ENCODE data around the gene SCG5. TPM values are rescaled to one million over a fixed set of nuclear protein-coding genes. Genes with fewer than 3 reads are reported as not detected.

The SCG5 gene
- total RNA-seq, 2 donors from 2014 or later, result 10.9 to 17.2 TPM

DNA sequence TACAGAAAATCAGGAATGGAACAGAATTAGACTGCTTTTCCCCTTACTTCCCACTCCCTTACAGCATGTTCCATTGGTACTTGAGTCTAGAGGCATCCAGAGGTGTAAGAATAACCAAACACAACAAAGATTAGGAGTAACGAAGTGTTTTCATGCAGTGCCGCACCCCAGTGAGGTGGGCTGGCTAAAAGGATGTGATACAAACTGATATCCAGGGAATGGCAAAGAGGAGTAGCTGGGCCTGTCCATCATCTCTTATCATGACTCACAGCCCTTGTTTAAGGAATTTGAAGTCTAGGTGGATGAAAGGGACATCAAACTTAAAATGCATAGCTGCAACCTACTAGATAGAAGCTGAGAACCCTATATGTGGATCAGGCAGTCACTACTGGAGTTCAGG is 16.4 kb downstream of the SCG5 start:
- Mint-ChIP-seq H3K36me3 (ENCODE audit: low read depth) (no peaks in the 10 kb centered on the region), H3K9me3 (no peaks in the 10 kb centered on the region), H3K4me3 (no peak overlapping the region), H3K27ac (no peak overlapping the region), H3K4me1 (peaks cover 13% of the 10 kb centered on the region), H3K27me3 (ENCODE audit: insufficient read depth) (no peaks in the 10 kb centered on the region)
- H3K4me3 ChIP-seq (ENCODE audit: low read length), result no peak overlapping the region
- TF ChIP-seq, protein P1, sequence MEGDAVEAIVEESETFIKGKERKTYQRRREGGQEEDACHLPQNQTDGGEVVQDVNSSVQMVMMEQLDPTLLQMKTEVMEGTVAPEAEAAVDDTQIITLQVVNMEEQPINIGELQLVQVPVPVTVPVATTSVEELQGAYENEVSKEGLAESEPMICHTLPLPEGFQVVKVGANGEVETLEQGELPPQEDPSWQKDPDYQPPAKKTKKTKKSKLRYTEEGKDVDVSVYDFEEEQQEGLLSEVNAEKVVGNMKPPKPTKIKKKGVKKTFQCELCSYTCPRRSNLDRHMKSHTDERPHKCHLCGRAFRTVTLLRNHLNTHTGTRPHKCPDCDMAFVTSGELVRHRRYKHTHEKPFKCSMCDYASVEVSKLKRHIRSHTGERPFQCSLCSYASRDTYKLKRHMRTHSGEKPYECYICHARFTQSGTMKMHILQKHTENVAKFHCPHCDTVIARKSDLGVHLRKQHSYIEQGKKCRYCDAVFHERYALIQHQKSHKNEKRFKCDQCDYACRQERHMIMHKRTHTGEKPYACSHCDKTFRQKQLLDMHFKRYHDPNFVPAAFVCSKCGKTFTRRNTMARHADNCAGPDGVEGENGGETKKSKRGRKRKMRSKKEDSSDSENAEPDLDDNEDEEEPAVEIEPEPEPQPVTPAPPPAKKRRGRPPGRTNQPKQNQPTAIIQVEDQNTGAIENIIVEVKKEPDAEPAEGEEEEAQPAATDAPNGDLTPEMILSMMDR (conservative IDR thresholded peaks at IDR 0.05), result no peak
- no peaks in the 10 kb centered on the region for H3K9me3 ChIP-seq (ENCODE audit: control insufficient read depth, low read length)
- H3K36me3 ChIP-seq (ENCODE audit: control insufficient read depth, insufficient read depth, low read length), result no peaks in the 10 kb centered on the region
- no peaks in the 10 kb centered on the region for H3K27me3 ChIP-seq (ENCODE audit: control insufficient read depth, insufficient read depth, low read length, poor library complexity, severe bottlenecking)
- H3K27ac ChIP-seq (ENCODE audit: low read depth, low read length), result no peak overlapping the region
- WGBS, 2 experiments (ENCODE audit: insufficient coverage in 1 of 2, insufficient read length in 1 of 2), result 89% methylated on average over 2 of the region's 2 CpGs; no CpG with 5 or more reads in 1 of the 2 experiments
- no peaks in the 10 kb centered on the region for H3K4me1 ChIP-seq (ENCODE audit: control insufficient read depth, insufficient read depth, low read length)
- H3K9ac ChIP-seq (ENCODE audit: extremely low read depth, low read length, poor library complexity, severe bottlenecking), result no peak overlapping the region
- no peak for DNase-seq

DNA sequence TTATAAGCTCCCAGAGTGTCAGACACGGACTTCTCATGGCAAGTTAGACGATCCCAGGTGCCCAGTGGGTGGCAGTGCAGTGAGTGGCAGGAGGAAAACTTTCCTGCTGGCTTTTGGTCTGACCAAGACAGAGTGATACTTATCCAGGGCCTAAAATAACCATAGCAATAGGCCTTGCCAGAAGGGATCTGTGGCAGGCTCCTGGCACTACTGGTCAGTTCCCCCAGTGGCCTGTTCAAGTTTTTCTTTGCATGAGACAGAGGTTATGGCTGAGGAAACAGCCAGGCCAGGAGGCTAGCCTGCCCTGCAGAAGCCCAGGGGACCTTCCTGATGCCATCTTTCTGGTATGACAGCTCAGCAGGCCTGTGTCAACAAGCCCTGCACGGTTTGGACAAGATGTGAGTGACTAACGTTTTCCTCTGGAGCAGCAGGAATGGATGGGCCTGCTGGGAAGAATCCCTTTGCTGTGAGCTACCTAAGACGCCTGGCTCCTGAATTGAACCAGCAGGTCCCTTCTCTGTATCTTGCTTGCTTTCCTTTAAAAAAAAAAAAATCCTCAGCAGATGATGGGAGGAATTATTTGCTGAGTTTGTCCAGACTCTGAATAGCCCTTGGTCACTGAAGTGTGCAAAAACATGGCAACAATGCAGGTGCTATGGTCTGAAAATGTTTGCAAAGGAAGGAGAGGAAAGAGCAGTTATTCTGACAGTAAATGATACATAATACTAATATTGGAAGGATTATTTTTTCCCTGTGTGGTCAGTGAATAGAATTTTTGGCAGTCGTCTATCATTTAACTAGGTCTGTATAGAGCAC is 18.0 kb downstream of the SCG5 start:
- no peak overlapping the region for H3K27ac ChIP-seq (ENCODE audit: low read depth, low read length)
- no peak overlapping the region for H3K4me3 ChIP-seq (ENCODE audit: low read length)
- H3K9me3 ChIP-seq (ENCODE audit: control insufficient read depth, low read length), result no peaks in the 10 kb centered on the region
- DNase-seq, result no peak
- H3K36me3 Mint-ChIP-seq (ENCODE audit: low read depth), result no peaks in the 10 kb centered on the region
- H3K36me3 ChIP-seq (ENCODE audit: control insufficient read depth, insufficient read depth, low read length), result no peaks in the 10 kb centered on the region
- no peaks in the 10 kb centered on the region for H3K9me3 Mint-ChIP-seq
- H3K4me3 Mint-ChIP-seq, result no peak overlapping the region
- no peaks in the 10 kb centered on the region for H3K27me3 Mint-ChIP-seq (ENCODE audit: insufficient read depth)
- peaks cover 5% of the 10 kb centered on the region for H3K4me1 Mint-ChIP-seq
- no peaks in the 10 kb centered on the region for H3K27me3 ChIP-seq (ENCODE audit: control insufficient read depth, insufficient read depth, low read length, poor library complexity, severe bottlenecking)
- 57 to 77% methylated on average over 3 to 6 of the region's 6 CpGs for WGBS, 2 experiments (ENCODE audit: insufficient coverage in 1 of 2, insufficient read length in 1 of 2)
- no peak overlapping the region for H3K27ac Mint-ChIP-seq
- H3K4me1 ChIP-seq (ENCODE audit: control insufficient read depth, insufficient read depth, low read length), result no peaks in the 10 kb centered on the region
- TF ChIP-seq, protein P1 (conservative IDR thresholded peaks at IDR 0.05), result no peak
- no peak overlapping the region for H3K9ac ChIP-seq (ENCODE audit: extremely low read depth, low read length, poor library complexity, severe bottlenecking)

DNA sequence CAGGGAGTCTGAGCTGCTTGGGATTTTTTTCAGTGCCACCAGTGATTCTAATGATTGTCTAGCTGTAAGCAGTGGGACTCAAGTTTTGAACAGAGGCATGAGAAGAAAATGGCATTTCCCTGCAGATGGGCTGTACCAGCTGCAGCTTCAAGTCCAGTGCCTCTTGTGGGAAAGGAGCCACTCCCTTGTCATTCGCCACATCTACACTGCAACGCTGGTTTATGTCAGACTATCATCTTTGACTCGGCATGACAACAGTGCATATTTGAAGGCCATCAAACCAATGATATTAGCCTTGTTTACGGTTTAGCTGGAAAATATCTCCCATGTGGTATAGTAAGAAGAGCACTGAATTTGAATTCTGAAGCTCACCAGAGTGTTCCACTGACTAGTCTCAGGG is 22.2 kb downstream of the SCG5 start:
- Mint-ChIP-seq H3K4me3 (no peak overlapping the region), H3K36me3 (ENCODE audit: low read depth) (no peaks in the 10 kb centered on the region), H3K27me3 (ENCODE audit: insufficient read depth) (peaks cover 15% of the 10 kb centered on the region), H3K27ac (no peak overlapping the region), H3K4me1 (peaks cover 6% of the 10 kb centered on the region), H3K9me3 (no peaks in the 10 kb centered on the region)
- Histone ChIP-seq H3K36me3 (ENCODE audit: control insufficient read depth, insufficient read depth, low read length) (no peaks in the 10 kb centered on the region), H3K9me3 (ENCODE audit: control insufficient read depth, low read length) (no peaks in the 10 kb centered on the region), H3K4me3 (ENCODE audit: low read length) (no peak overlapping the region), H3K4me1 (ENCODE audit: control insufficient read depth, insufficient read depth, low read length) (no peaks in the 10 kb centered on the region), H3K27ac (ENCODE audit: low read depth, low read length) (no peak overlapping the region), H3K27me3 (ENCODE audit: control insufficient read depth, insufficient read depth, low read length, poor library complexity, severe bottlenecking) (no peaks in the 10 kb centered on the region), H3K9ac (ENCODE audit: extremely low read depth, low read length, poor library complexity, severe bottlenecking) (no peak overlapping the region)
- TF ChIP-seq, protein P1 (conservative IDR thresholded peaks at IDR 0.05), result no peak
- DNase-seq, result no peak
- 78 to 90% methylated on average over 4 of the region's 4 CpGs for WGBS, 2 experiments (ENCODE audit: insufficient coverage in 1 of 2, insufficient read length in 1 of 2)
